Mammary epithelial cell (primary cell): ENCODE data around the gene HEATR3.

Experiments
- CTCF ChIP-seq, 2 donors: IDR thresholded peaks in 1 of 2; conservative IDR thresholded peaks in 1 of 2; 2 replicates each; pipeline ENCODE4 v1.5.1; 2011 to 2012; ENCODE audit warnings: inconsistent platforms in 2 of 2, low read length in 2 of 2, mild to moderate bottlenecking in 2 of 2, control low read depth in 1 of 2, low read depth in 1 of 2; ENCODE audit not compliant: insufficient read depth in 1 of 2; ENCODE audit errors: extremely low read depth in 1 of 2
- EZH2 ChIP-seq: IDR thresholded peaks from 2 replicates; pipeline ENCODE4 v1.6.1; 2012; ENCODE audit warnings: low read length, inconsistent platforms, borderline replicate concordance

- TF ChIP-seq CTCF (conservative IDR thresholded peaks at IDR 0.05 in 1 of 2, IDR thresholded peaks at IDR 0.05 in 1 of 2; ENCODE audit: extremely low read depth in 1 of 2, insufficient read depth in 1 of 2, low read depth in 1 of 2, low read length in 2 of 2) (no peak), EZH2 (no peak)
Measured at GRCh38 chr16:50144211-50144610, 78.4 kb downstream of the HEATR3 start.
